HG02885 (cell line): Measurements from ENCODE around the gene MYO18B.

Experiments used
- ATAC-seq: cut with Tn5 transposase; IDR thresholded peaks from one replicate; pipeline ENCODE4 v1.9.1; 2021; ENCODE audit warnings: mild to moderate bottlenecking; ENCODE audit not compliant: unreplicated experiment, poor library complexity

Gene MYO18B

GRCh38 chr22:25748140-25748539 is 6.2 kb downstream of the MYO18B start:
- no peak for ATAC-seq

GRCh38 chr22:25748704-25749103 is 6.7 kb downstream of the MYO18B start:
- ATAC-seq, result no peak

GRCh38 chr22:25749420-25750169 is 7.6 kb downstream of the MYO18B start:
- peak; percentile 68 for ATAC-seq

- no peak for ATAC-seq
Measured at GRCh38 chr22:25750569-25751173, 8.7 kb downstream of the MYO18B start.

GRCh38 chr22:25751174-25751581 is 9.2 kb downstream of the MYO18B start:
- ATAC-seq, result no peak

GRCh38 chr22:25752615-25753214 is 10.7 kb downstream of the MYO18B start:
- no peak for ATAC-seq

GRCh38 chr22:25753252-25753651 is 11.3 kb downstream of the MYO18B start:
- ATAC-seq, result no peak

- no peak for ATAC-seq
Measured at GRCh38 chr22:25754527-25755202, 12.7 kb downstream of the MYO18B start.

- no peak for ATAC-seq
Measured at GRCh38 chr22:25757686-25758085, 15.7 kb downstream of the MYO18B start.

- no peak for ATAC-seq
Measured at GRCh38 chr22:25758316-25758715, 16.3 kb downstream of the MYO18B start.

GRCh38 chr22:25759825-25760231 is 17.8 kb downstream of the MYO18B start:
- no peak for ATAC-seq

- ATAC-seq, result no peak
Measured at GRCh38 chr22:25760294-25760693, 18.3 kb downstream of the MYO18B start.

GRCh38 chr22:25760848-25761595 is 19.0 kb downstream of the MYO18B start:
- ATAC-seq, result no peak

- ATAC-seq, result no peak
Measured at GRCh38 chr22:25762147-25762546, 20.2 kb downstream of the MYO18B start.

GRCh38 chr22:25763239-25763777 is 21.3 kb downstream of the MYO18B start:
- ATAC-seq, result no peak

GRCh38 chr22:25764270-25765015 is 22.5 kb downstream of the MYO18B start:
- no peak for ATAC-seq

- ATAC-seq, result no peak
Measured at GRCh38 chr22:25765016-25765367, 23.0 kb downstream of the MYO18B start.

GRCh38 chr22:25765801-25766200 is 23.8 kb downstream of the MYO18B start:
- no peak for ATAC-seq

- no peak for ATAC-seq
Measured at GRCh38 chr22:25766418-25766817, 24.4 kb downstream of the MYO18B start.
